GM23248 (cell line): Measurements from ENCODE around the gene LPCAT2.

Experiments used
- EZH2 ChIP-seq: fragments of 200-600 bp; sonication (generic); IDR thresholded peaks from 2 replicates; pipeline ENCODE4 v1.6.1; 2018; ENCODE audit warnings: antibody characterized with exemption, mild to moderate bottlenecking; ENCODE audit not compliant: insufficient read depth, poor library complexity, severe bottlenecking
- EZH2phosphoT487 ChIP-seq: fragments of 200-600 bp; sonication (generic); IDR thresholded peaks from 2 replicates; pipeline ENCODE4 v1.6.1; 2018; ENCODE audit warnings: antibody characterized with exemption, moderate library complexity, mild to moderate bottlenecking, low read depth; ENCODE audit not compliant: insufficient read depth

GRCh38 chr16:55576384-55576783, 67.5 kb downstream of the LPCAT2 start:
- TF ChIP-seq EZH2 (no peak), EZH2phosphoT487 (no peak)
